ENCODE results near the gene CNTNAP5. TPM values are rescaled to one million over a fixed set of nuclear protein-coding genes. Genes with fewer than 3 reads are reported as not detected.

Gene CNTNAP5
- total and polyA plus RNA-seq, 2 donors from 2014 or later, result 0.50 TPM; not detected in 1

- Histone ChIP-seq H3K9me3 (ENCODE audit: control insufficient read depth in 2 of 3, insufficient read depth in 1 of 3, low read length in 3 of 3) (no peaks in the 10 kb centered on the region), H3K27me3 (ENCODE audit: control insufficient read depth, insufficient read depth, low read length) (no peaks in the 10 kb centered on the region), H3K36me3 (ENCODE audit: control insufficient read depth in 2 of 3, insufficient read depth in 3 of 3, low read length in 3 of 3) (no peaks in the 10 kb centered on the region), H3K4me1 (ENCODE audit: control insufficient read depth in 2 of 3, insufficient read depth in 2 of 3, low read depth in 1 of 3, low read length in 3 of 3) (no peaks in the 10 kb centered on the region), H3K9ac (ENCODE audit: low read length in 3 of 3) (no peak overlapping the region), H3K27ac (ENCODE audit: low read depth in 2 of 2, low read length in 2 of 2) (no peak overlapping the region), H3K4me3 (ENCODE audit: low read length in 3 of 3) (no peak overlapping the region)
- intact Hi-C loops (cut with DNase I), result no loop called here
- no peak for DNase-seq
- TF ChIP-seq CTCF (IDR thresholded peaks at IDR 0.05; ENCODE audit: borderline replicate concordance, extremely low read depth, insufficient read depth), result no peak
- no peak for FAIRE-seq
These were observed 41.7 kb downstream of the CNTNAP5 start for GRCh38 chr2:124066776-124067175.

- intact Hi-C loops (cut with DNase I), result no loop called here
- FAIRE-seq, result no peak
These were observed 54.0 kb downstream of the CNTNAP5 start for GRCh38 chr2:124079045-124079444.

GRCh38 chr2:124080281-124081153 is 55.4 kb downstream of the CNTNAP5 start:
- Histone ChIP-seq H3K36me3 (ENCODE audit: control insufficient read depth in 2 of 3, insufficient read depth in 3 of 3, low read length in 3 of 3) (no peaks in the 10 kb centered on the region), H3K4me1 (ENCODE audit: control insufficient read depth in 2 of 3, insufficient read depth in 2 of 3, low read depth in 1 of 3, low read length in 3 of 3) (no peaks in the 10 kb centered on the region), H3K9ac (ENCODE audit: low read length in 3 of 3) (no peak overlapping the region), H3K27ac (ENCODE audit: low read depth in 2 of 2, low read length in 2 of 2) (no peak overlapping the region), H3K9me3 (ENCODE audit: control insufficient read depth in 2 of 3, insufficient read depth in 1 of 3, low read length in 3 of 3) (peaks cover 0 to 2% (median 0%) of the 10 kb centered on the region in 3 donors), H3K27me3 (ENCODE audit: control insufficient read depth, insufficient read depth, low read length) (no peaks in the 10 kb centered on the region), H3K4me3 (ENCODE audit: low read length in 3 of 3) (no peak overlapping the region)
- DNase-seq, result no peak
- no peak for TF ChIP-seq CTCF (IDR thresholded peaks at IDR 0.05; ENCODE audit: borderline replicate concordance, extremely low read depth, insufficient read depth)
- intact Hi-C loops (cut with DNase I), result no loop called here
- FAIRE-seq, result no peak

More at GRCh38 chr2:124079045-124079444, 54.0 kb downstream of the CNTNAP5 start:
- no peaks in the 10 kb centered on the region for H3K36me3 ChIP-seq (ENCODE audit: control insufficient read depth in 2 of 3, insufficient read depth in 3 of 3, low read length in 3 of 3)
- H3K9ac ChIP-seq (ENCODE audit: low read length in 3 of 3), result no peak overlapping the region
- no peak overlapping the region for H3K4me3 ChIP-seq (ENCODE audit: low read length in 3 of 3)
- H3K9me3 ChIP-seq (ENCODE audit: control insufficient read depth in 2 of 3, insufficient read depth in 1 of 3, low read length in 3 of 3), result peaks cover 0 to 2% (median 0%) of the 10 kb centered on the region in 3 donors
- H3K27me3 ChIP-seq (ENCODE audit: control insufficient read depth, insufficient read depth, low read length), result no peaks in the 10 kb centered on the region
- H3K27ac ChIP-seq (ENCODE audit: low read depth in 2 of 2, low read length in 2 of 2), result no peak overlapping the region
- no peaks in the 10 kb centered on the region for H3K4me1 ChIP-seq (ENCODE audit: control insufficient read depth in 2 of 3, insufficient read depth in 2 of 3, low read depth in 1 of 3, low read length in 3 of 3)
- no peak for DNase-seq
- TF ChIP-seq CTCF (IDR thresholded peaks at IDR 0.05; ENCODE audit: borderline replicate concordance, extremely low read depth, insufficient read depth), result no peak
